ENCODE data around the gene FGD5.

DNA sequence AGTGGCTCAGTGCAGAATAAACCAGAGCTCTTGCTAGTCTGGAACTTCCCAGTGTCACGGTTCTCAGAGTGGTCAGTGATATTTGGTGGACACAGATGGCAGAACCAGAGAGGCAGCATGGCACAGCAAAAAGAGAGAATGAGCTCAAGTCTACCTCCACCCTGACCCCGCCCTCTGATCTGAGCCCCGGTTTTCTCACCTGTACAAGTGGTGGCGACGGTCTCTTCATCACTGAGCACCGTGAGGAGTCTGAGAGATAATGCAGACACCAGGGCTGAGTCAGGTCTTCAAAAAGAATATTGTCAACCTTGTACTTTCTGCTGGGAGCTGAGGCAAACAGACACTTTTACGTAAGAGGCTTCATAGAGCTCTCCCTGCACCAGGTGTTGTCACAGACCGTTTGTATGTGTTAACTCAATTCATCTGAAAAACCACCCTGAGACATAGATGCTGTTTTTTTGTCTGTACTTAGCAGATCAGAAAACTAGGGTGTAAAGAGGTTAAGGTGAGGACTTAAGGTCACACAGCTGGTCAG lies 13.2 kb downstream of the FGD5 start:
- TF ChIP-seq, protein P1, sequence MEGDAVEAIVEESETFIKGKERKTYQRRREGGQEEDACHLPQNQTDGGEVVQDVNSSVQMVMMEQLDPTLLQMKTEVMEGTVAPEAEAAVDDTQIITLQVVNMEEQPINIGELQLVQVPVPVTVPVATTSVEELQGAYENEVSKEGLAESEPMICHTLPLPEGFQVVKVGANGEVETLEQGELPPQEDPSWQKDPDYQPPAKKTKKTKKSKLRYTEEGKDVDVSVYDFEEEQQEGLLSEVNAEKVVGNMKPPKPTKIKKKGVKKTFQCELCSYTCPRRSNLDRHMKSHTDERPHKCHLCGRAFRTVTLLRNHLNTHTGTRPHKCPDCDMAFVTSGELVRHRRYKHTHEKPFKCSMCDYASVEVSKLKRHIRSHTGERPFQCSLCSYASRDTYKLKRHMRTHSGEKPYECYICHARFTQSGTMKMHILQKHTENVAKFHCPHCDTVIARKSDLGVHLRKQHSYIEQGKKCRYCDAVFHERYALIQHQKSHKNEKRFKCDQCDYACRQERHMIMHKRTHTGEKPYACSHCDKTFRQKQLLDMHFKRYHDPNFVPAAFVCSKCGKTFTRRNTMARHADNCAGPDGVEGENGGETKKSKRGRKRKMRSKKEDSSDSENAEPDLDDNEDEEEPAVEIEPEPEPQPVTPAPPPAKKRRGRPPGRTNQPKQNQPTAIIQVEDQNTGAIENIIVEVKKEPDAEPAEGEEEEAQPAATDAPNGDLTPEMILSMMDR (IDR thresholded peaks at IDR 0.05) = no peak
- TF ChIP-seq EZH2 (IDR thresholded peaks at IDR 0.05; ENCODE audit: borderline replicate concordance, insufficient read depth, low read depth, low read length, poor library complexity, severe bottlenecking) = no peak
